ENCODE results near the gene TOMM40.

The TOMM40 gene

DNA sequence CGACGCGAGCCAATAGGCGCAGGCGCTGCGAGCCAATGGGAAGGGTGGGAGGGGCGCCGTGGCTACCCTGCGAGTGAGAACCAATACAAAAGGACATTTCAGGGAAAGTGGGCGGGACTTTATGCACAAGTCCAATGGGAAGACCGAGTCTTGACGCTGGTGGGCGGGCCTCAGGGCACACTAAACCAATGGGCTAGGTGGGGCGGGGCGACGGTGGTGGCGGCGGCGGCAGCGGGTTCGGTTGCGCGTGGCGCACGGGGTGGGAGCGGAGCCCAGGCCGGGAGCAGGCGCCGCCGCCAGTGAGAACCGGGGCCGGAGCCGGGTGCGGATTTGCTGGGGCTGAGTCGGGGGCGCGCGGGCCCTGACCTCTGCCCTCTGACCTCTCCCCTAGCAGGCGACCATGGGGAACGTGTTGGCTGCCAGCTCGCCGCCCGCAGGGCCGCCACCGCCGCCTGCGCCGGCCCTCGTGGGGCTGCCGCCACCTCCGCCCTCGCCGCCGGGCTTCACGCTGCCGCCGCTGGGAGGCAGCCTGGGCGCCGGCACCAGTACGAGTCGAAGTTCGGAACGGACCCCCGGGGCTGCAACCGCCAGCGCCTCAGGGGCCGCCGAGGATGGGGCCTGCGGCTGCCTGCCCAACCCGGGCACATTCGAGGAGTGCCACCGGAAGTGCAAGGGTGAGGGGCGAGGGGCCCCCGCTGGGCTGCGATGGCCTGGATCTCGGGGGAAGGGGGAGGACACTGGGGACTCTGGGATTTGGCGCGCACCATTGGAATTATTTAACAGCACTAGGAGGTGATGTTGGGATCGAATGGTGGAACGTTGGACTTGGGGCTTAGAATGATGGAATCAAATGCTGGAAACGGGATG, at the start of gene TOMM40:
Gene TOMM40, plus strand, starts transcription at position 239 of the 867 bp plus-strand sequence. Its CDS starts 162 bp downstream, at position 401.
- peak within 1 kb of the TSS; percentile 74 for H3K4me3 ChIP-seq (ENCODE audit: low read length)
- H3K4me1 ChIP-seq (ENCODE audit: insufficient read depth, low read length): peaks cover 10% of the 10 kb centered on the region
- H3K36me3 ChIP-seq (ENCODE audit: insufficient read depth, low read length): peaks cover 47% of the 10 kb centered on the region
- H2AFZ ChIP-seq (ENCODE audit: low read depth, low read length): peak within 1 kb of the TSS; percentile 31
- no peaks in the 10 kb centered on the region for H3K9me3 ChIP-seq (ENCODE audit: low read length)
- H3K27me3 ChIP-seq (ENCODE audit: insufficient read depth, low read length): no peaks in the 10 kb centered on the region

GRCh38 chr19:44845286-44845611, 45.8 kb upstream of the TOMM40 start:
- Histone ChIP-seq H2AFZ (ENCODE audit: low read depth, low read length) (peak overlapping the region; percentile 21), H3K27me3 (ENCODE audit: insufficient read depth, low read length) (no peaks in the 10 kb centered on the region), H3K4me1 (ENCODE audit: insufficient read depth, low read length) (peaks cover 28% of the 10 kb centered on the region), H3K4me3 (ENCODE audit: low read length) (peak overlapping the region; percentile 60), H3K9me3 (ENCODE audit: low read length) (no peaks in the 10 kb centered on the region), H3K36me3 (ENCODE audit: insufficient read depth, low read length) (no peaks in the 10 kb centered on the region)

GRCh38 chr19:44845612-44846454, 45.2 kb upstream of the TOMM40 start, which contains the start of gene NECTIN2:
TSS of gene NECTIN2 (plus strand) at chr19:44846297. CDS start at chr19:44846526, 229 bp downstream.
- Histone ChIP-seq H3K4me3 (ENCODE audit: low read length) (peak within 1 kb of the TSS; percentile 81), H3K4me1 (ENCODE audit: insufficient read depth, low read length) (peaks cover 28% of the 10 kb centered on the region), H3K27me3 (ENCODE audit: insufficient read depth, low read length) (no peaks in the 10 kb centered on the region), H3K9me3 (ENCODE audit: low read length) (no peaks in the 10 kb centered on the region), H2AFZ (ENCODE audit: low read depth, low read length) (peak within 1 kb of the TSS; percentile 21), H3K36me3 (ENCODE audit: insufficient read depth, low read length) (no peaks in the 10 kb centered on the region)

DNA sequence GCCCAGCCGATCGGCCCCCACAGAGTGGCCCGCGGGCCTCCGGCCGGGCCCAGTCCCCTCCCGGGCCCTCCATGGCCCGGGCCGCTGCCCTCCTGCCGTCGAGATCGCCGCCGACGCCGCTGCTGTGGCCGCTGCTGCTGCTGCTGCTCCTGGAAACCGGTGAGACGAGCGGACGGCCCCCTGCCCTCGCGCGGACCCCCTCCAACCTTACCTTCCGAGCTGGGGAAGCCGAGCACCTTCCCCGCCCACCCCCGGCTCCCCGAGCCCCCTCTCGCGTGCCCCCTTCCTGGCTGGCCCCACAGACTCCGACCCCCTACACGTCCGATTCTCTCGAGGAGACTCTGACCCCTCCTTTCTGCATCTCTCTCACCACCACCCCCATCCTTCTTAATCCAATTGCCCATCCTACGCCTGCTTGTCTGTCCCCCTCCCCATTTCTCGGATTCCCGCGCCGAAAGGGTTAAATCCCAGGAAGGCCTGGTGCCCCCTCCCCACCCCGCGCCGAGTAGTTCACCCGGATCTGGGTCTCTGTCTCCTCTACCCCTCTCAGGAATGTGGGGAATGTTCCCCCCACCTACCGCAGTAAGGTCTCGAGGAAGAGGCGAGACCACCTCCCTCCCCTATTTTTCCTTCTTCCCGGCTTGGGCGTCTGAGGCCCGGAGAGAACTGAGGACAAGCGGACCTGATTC, 44.5 kb upstream of the TOMM40 start:
- Histone ChIP-seq H3K36me3 (ENCODE audit: insufficient read depth, low read length) (peaks cover 5% of the 10 kb centered on the region), H2AFZ (ENCODE audit: low read depth, low read length) (peak overlapping the region; percentile 5), H3K4me1 (ENCODE audit: insufficient read depth, low read length) (peaks cover 28% of the 10 kb centered on the region), H3K4me3 (ENCODE audit: low read length) (peak overlapping the region; percentile 81), H3K27me3 (ENCODE audit: insufficient read depth, low read length) (no peaks in the 10 kb centered on the region), H3K9me3 (ENCODE audit: low read length) (no peaks in the 10 kb centered on the region)

DNA sequence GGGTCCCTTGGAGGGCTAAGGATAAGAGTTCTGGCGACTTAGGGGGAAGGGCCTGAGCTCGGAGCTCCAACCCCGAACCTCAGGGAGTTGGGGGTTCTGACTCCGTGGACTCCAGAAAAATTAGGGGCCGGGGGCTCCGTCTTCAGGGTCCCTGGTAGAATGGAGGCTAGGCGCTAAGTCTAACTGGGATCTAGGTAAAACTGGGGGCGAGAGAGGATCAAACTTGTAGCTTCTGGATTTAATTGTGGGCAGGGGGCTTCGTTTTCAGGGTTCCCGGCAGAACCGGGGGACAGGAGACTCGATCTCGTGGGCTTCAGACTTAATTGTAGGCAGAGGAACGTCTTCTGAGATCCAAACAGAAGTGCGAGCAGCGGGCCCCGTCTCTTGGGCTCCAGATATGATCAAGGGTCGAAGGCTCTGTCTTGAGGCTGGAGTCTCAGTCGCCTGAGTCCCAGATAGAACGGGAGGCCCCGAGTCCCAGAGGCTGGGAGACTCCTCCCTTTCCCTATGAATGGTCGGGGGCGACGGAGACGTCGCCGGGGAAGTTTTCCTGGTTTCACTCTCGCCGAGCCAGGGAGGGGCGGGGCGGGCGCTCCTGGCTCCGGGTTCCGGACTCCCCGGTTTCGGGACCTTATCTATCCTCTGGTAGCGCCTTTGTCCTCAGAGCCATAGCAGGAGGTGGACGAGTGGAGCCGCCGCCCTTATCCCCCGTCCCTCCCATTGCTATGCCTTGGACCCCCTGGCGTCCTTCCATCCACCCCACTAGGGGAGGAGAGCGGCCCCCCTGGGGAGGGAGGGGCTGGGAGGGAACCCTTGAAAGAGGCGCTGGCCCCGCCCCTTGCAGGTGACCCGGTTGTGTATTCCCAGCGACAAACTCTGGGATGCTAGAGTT, 43.7 kb upstream of the TOMM40 start:
- Histone ChIP-seq H3K27me3 (ENCODE audit: insufficient read depth, low read length) (no peaks in the 10 kb centered on the region), H3K4me3 (ENCODE audit: low read length) (peak overlapping the region; percentile 81), H3K4me1 (ENCODE audit: insufficient read depth, low read length) (peaks cover 28% of the 10 kb centered on the region), H3K9me3 (ENCODE audit: low read length) (no peaks in the 10 kb centered on the region), H2AFZ (ENCODE audit: low read depth, low read length) (peak overlapping the region; percentile 5), H3K36me3 (ENCODE audit: insufficient read depth, low read length) (peaks cover 7% of the 10 kb centered on the region)

DNA sequence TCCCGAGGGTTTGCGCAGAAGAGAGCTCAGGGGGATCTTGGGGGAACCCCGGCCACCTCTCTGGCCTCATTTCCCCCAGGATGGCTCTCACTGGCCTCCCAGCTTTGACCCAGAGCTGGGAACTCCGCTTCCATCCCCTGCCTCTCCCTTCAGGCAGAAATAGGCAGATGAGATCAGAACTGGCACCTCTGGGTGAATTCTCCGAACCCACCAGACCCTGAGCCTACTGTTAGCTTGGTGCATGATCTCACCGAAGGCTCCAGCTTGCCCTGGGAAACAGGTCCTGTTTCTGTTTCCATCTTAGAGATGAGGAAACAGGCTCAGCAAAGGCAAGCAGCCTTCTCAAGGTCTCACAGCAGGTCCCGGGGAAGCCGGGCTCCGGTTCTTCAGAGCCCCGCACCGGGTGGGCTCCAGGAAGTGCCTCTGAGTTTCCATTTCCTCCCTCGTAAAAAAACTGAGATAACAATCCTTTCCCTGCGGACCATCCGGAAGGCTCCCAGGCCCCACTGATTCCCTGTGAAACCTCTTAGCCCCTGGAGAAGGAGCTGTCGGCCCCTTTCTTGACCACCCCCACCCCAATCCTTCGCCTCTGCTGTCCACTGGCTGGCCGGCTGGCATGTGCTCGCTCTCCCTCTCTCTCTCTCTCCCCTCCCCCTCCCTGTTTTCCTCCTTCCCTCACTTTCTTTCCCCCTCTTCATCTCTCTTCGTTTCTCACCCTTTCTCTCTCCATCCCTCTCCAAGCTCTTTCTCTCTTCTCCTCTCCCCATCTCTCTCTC, 42.8 kb upstream of the TOMM40 start:
- Histone ChIP-seq H3K4me3 (ENCODE audit: low read length) (peak overlapping the region; percentile 81), H2AFZ (ENCODE audit: low read depth, low read length) (no peak overlapping the region), H3K36me3 (ENCODE audit: insufficient read depth, low read length) (peaks cover 7% of the 10 kb centered on the region), H3K27me3 (ENCODE audit: insufficient read depth, low read length) (no peaks in the 10 kb centered on the region), H3K4me1 (ENCODE audit: insufficient read depth, low read length) (peaks cover 28% of the 10 kb centered on the region), H3K9me3 (ENCODE audit: low read length) (no peaks in the 10 kb centered on the region)

DNA sequence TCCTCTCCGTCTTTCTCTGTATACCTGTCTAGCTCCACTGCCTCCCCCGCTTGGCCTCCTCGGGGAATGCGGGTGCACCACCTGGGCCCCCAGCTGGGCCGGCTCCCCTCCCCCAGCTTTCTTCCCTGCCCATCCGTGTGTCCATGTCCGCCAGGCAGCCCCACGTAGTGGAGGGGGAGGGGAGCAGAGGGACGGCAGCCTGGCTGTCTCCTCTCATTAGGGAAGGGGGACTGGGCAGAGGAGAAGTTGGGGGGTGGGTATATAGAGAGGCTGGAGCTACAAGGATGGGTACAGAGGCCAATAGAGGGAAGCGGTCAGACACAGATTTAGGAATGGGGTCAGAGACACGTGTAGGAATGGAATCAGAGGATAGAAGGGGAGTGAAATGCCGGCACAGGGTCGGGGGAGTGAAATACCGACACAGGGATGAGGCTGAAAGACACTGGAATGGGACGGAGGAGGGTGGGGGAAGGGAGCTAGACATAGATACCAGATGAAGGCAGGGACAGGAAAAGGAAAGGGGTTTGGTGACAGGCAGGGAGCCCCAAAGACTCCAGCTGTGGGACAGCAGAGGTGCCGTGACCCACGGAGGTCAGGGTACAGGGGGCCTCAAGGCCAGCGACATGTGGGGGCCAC, 42.1 kb upstream of the TOMM40 start:
- Histone ChIP-seq H2AFZ (ENCODE audit: low read depth, low read length) (no peak overlapping the region), H3K9me3 (ENCODE audit: low read length) (no peaks in the 10 kb centered on the region), H3K4me1 (ENCODE audit: insufficient read depth, low read length) (peaks cover 28% of the 10 kb centered on the region), H3K36me3 (ENCODE audit: insufficient read depth, low read length) (peaks cover 9% of the 10 kb centered on the region), H3K4me3 (ENCODE audit: low read length) (peak overlapping the region; percentile 81), H3K27me3 (ENCODE audit: insufficient read depth, low read length) (no peaks in the 10 kb centered on the region)

DNA sequence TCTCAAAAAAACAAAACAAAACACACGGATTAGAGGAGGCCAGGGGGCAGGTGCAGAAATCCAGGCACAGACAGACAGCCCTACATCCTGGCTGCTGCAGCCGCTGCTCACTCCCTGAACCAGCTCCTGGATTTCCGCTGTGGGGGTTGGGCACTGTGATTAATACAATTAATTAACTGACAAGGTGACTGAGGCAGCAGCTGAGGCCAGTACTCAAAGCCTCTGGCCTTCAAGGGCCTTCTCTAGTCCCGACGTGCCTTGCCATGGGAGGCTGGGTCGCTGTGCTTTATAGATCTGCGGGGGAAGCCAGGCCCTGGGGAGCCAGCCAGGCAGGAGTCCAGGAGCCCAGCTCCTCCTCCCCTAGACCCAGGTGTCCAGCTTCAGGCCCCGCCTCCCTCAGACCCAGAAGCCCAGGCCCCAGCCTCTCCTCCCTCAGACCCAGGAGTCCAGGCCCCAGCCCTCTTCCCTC, 40.4 kb upstream of the TOMM40 start:
- Histone ChIP-seq H3K4me3 (ENCODE audit: low read length) (no peak overlapping the region), H3K4me1 (ENCODE audit: insufficient read depth, low read length) (peaks cover 21% of the 10 kb centered on the region), H3K27me3 (ENCODE audit: insufficient read depth, low read length) (no peaks in the 10 kb centered on the region), H2AFZ (ENCODE audit: low read depth, low read length) (no peak overlapping the region), H3K9me3 (ENCODE audit: low read length) (no peaks in the 10 kb centered on the region), H3K36me3 (ENCODE audit: insufficient read depth, low read length) (peaks cover 9% of the 10 kb centered on the region)

DNA sequence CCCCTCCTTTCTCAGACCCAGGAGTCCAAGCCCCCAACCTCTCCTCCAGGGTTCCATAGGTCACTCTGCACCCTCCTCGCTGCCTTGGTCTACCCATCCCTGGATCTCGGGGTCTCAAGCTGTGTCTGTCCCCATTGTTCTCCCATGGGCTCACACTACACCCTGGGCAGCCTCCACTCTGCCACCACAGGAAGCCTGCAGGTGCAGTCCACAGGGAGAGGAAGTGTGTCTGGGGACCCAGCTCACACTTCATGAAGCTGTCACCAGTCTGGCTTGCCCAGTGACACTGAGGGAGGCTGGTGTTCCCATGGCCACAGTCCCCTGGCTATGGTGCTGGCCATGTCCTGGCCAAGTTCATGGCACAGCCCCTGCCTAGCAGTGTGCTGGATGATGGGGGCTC, 39.6 kb upstream of the TOMM40 start:
- no peaks in the 10 kb centered on the region for H3K9me3 ChIP-seq (ENCODE audit: low read length)
- H2AFZ ChIP-seq (ENCODE audit: low read depth, low read length): no peak overlapping the region
- H3K36me3 ChIP-seq (ENCODE audit: insufficient read depth, low read length): peaks cover 15% of the 10 kb centered on the region
- H3K4me3 ChIP-seq (ENCODE audit: low read length): no peak overlapping the region
- no peaks in the 10 kb centered on the region for H3K27me3 ChIP-seq (ENCODE audit: insufficient read depth, low read length)
- H3K4me1 ChIP-seq (ENCODE audit: insufficient read depth, low read length): peaks cover 21% of the 10 kb centered on the region

- H3K9me3 ChIP-seq (ENCODE audit: low read length): peaks cover 2% of the 10 kb centered on the region
- no peaks in the 10 kb centered on the region for H3K27me3 ChIP-seq (ENCODE audit: insufficient read depth, low read length)
- no peak overlapping the region for H2AFZ ChIP-seq (ENCODE audit: low read depth, low read length)
- H3K4me3 ChIP-seq (ENCODE audit: low read length): no peak overlapping the region
- H3K4me1 ChIP-seq (ENCODE audit: insufficient read depth, low read length): no peaks in the 10 kb centered on the region
- peaks cover 29% of the 10 kb centered on the region for H3K36me3 ChIP-seq (ENCODE audit: insufficient read depth, low read length)
Observed at GRCh38 chr19:44855606-44856005, 35.4 kb upstream of the TOMM40 start.

GRCh38 chr19:44856421-44857083, 34.5 kb upstream of the TOMM40 start:
- Histone ChIP-seq H3K9me3 (ENCODE audit: low read length) (peaks cover 2% of the 10 kb centered on the region), H2AFZ (ENCODE audit: low read depth, low read length) (no peak overlapping the region), H3K36me3 (ENCODE audit: insufficient read depth, low read length) (peaks cover 29% of the 10 kb centered on the region), H3K4me3 (ENCODE audit: low read length) (no peak overlapping the region), H3K4me1 (ENCODE audit: insufficient read depth, low read length) (no peaks in the 10 kb centered on the region), H3K27me3 (ENCODE audit: insufficient read depth, low read length) (no peaks in the 10 kb centered on the region)
